T-helper 1 cell treated with Interleukin-12 subunit alpha and Interleukin-12 subunit beta and Interleukin-4 antibody, amounts not matched to agents 30 ng/mL and 1 ng/mL, for 36 hours (primary cell): Measurements from ENCODE around the gene ZBTB3. TPM values are rescaled to one million over a fixed set of nuclear protein-coding genes. Genes with fewer than 3 reads are reported as not detected.

Source experiments
- intact Hi-C: fragments of 100-400 bp; cut with micrococcal nuclease; formaldehyde crosslinking; loops from one replicate; pipeline ENCODE4 v1.15.1; 2024
- total RNA-seq: library from RNA; stranded (reverse); gene quantifications from 2 replicates; pipeline ENCODE4 v1.2.3, GENCODE V29; 2022

The ZBTB3 gene
- 13.8 and 14.0 TPM in 2 replicates for total RNA-seq

DNA sequence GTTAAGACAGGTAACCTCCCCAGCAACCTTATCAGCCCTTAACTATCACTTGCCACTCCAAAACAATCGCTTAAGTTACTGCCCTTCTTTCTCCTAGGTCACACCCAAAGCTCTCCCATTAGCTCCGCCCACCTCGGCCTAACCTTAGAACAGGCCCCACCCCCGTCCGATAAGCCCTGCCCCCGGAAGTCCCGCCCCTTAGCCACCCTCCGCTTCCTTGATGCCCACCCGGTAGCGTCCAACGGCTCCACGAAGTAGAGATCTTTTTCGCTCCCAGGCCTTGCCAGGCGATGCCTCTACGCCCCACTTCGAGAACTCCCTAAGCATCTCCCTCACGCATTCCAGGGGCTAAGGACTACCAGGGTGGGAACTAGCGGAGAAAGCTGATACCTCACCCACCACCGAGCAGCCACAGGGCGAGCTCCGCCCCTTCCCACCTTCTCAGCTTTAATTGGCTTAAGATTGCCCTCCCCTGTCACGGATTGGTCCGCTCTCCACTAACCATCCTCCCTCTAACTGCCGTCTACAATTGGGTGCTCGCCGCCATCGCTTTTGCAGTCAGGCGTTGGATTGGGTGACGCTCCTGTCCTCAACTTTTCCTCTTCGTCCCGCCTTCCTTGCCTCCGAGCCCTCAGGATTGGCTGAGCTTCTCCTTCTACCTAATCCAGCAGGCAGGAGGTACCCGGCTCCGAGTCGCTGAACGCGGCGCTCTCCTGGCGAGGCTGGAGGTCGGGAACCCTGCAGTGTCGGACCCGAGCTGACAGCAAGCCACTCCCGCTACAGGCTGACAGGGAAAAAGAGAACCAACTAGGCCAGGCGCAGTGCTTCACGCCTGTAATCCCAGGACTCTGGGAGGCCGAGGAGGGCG is at the start of gene ZBTB3:
Gene ZBTB3 (minus strand): TSS at position 425 of the 868 bp plus-strand sequence. CDS start 496 bp downstream, outside the sequence.
- intact Hi-C loops = loop anchor here (1.0 to 2.0 kb wide), 13 partner anchors 7 to 163 kb away; partner anchors contain the start of genes NXF1, POLR2G, STX5 and TAF6L

DNA sequence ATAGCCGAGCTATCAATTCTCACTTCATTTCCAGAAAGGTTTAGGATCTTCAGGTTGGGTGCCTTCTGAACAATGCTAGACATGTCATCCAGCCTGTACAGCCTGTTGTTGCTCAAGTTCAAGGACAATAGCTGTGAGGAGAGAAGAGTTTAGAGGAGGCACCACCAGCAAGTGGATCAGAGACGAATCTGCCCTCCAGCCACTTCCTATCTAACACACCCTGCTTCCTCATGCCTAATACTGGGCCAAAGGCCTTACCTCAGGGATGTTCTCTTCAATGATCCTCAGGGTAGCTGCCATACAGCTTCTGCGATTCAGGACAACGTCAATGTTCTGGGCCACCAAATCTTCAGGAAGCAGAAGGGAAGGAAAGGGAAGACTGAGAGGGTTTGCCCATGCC is 47.1 kb upstream of the ZBTB3 start:
- intact Hi-C loops = no loop called here

DNA sequence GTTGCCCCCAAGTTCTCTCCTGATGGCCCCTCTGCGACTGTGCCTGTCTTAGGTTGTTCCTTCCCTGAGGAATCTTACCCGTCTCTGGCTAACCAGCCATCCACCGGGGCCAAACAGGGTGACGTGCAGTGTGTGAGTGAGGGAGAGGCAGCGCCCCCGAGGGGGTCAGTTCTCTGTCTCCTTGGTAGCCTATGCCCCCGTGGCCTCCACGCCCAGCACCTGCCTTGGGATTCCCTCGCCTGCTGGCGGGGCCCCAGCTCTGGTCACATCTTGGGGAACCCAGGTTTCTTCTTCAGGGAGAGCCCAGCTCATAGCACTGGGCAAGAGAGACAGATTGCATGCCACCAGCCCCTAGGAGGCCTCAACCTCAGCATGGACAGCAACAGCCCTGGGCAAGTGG is 45.5 kb upstream of the ZBTB3 start:
- intact Hi-C loops = no loop called here

DNA sequence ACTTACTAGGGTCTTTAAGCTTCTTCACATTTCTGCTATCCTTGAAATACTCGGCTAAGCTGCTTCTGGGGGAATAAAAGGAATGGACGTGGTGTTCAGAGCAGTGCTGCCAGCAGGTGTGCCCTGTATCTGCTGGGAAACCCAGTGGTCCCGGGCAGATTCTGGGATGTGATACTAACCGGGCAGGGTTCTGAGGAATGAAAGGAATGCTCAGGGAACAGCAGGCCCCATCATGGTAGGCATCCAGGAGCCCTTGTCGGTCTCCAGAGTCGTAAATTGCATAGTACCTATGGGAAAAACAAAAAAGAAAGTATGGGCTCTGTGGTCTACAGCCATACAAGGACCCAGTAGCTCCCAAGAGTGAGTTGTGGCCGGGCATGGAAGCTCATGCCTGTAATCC is 42.3 kb upstream of the ZBTB3 start:
- intact Hi-C loops = loop anchor here (1.0 kb wide), 1 partner anchor 8 kb away; no protein-coding TSS in a partner anchor

DNA sequence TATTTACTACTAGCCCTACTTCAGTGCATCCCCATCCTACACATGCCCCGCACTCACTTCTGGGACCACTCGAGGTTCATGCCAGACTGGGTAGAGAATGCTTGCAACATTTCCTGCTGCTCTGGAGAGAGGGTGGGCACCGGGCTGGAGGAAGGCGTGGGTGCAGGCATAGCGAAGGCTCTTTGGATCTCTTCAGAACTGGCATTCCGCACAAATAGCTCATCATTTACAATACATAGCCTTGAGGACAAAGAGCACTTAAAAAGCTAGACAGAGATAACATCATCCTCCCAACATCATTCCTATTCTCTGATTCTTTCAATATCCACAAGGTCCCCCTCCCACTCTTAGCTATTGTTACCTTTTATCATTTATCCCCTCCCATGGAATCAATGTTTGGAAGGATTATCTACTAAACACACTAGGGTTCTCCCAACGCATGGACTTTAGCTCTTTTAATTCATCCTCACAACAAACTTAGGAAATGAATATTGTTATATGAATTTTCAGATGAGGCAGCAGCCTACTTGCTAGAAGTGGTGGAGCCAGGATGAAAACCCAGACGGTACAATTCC is 40.3 kb upstream of the ZBTB3 start:
- intact Hi-C loops = no loop called here

DNA sequence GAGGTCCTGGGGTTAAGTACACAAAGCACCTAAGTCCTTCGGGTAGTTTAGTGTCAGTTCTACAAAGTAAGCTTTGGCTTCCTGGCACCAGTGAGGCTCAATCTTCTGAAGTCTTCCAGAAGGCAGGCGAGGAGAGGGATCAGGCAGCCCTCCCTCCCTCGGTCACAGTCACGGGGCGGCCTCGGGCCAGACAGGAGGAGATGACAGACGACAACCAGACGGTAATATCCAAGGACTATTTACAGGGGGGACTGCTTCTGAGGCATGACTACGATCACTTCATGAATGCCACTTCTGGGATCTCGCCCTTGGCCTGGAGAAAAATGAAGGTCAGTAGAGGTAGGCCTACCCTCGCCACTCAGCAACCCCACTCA is 38.2 kb upstream of the ZBTB3 start:
- intact Hi-C loops = loop anchor here (1.0 kb wide), 6 partner anchors 13 to 88 kb away; partner anchors contain the start of genes HNRNPUL2, NXF1, SLC3A2 and STX5

DNA sequence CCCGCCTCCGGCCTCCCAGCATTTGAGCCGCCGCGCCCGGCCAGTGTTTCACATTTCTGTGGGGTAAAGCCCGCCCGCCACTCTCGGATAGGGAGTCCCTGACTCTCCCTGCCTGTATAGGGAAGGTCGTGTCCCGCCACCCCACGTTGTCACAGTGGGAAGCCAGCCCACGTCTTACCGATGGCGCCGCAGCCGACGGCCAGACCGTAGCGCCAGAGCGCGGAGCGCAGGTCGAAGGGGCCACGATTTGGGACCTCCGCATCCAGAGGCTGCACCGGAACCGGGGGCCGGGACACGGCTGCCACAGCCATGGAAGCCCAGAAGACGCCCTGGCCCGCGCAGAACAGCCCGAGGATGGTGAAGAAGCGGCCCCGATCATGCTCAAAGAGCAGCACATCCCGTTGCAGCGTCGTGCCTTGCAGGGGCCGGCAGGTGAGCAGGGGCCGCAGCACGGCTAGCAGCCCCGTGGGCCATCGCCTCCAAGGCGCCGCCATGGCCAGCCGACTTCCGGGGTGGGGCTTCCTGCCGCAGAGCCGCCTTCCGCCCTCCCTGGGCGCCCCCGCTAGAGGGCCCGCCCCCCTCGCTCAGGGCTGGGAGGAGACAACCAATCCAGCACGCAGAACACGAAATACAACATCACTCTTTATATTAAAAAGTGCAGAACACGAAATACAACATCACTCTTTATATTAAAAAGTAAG is 37.7 kb upstream of the ZBTB3 start, which contains the start of gene TMEM223:
Gene TMEM223 (minus strand): TSS at position 506 of the 701 bp plus-strand sequence. CDS start 12 bp downstream, at position 494.
- intact Hi-C loops = loop anchor here (1.0 kb wide), 6 partner anchors 14 to 89 kb away; partner anchors contain the start of genes HNRNPUL2, NXF1, SLC3A2 and STX5

DNA sequence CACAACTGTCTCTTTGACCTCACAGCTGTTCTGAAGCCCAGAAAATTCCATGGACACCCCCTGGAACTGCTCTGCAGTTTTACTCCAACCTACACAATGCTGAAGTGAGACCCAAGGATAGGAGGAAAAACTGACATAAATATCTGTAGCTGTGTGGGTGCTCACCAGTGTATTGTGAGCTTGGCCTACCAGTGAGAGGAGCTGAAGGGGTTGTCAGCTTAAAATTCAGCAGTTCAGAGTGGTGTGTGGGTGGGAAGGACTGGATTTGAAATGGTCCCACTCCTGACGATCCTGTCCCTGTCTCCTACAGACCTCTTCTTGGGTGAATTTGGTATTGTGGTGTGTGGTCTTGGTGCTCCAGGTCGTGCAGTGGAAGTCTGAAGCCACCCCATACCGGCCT is 35.6 kb upstream of the ZBTB3 start:
- intact Hi-C loops = no loop called here

DNA sequence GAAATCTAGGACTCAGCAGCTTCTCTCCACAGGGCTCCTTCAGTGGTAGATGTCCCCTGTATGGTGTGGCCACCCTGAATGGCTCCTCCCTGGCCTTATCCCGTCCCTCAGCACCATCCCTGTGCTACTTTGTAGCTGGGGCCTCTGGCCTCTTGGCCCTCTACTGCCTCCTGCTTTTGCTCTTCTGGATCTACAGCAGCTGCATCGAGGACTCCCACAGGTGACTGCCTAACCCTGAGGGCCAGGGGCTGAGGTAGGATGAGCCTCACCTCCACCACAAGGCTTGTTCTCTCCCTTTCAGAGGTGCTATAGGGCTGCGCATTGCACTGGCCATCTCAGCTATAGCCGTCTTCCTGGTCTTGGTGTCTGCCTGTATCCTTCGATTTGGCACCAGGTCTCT is 35.0 kb upstream of the ZBTB3 start:
- intact Hi-C loops = no loop called here

DNA sequence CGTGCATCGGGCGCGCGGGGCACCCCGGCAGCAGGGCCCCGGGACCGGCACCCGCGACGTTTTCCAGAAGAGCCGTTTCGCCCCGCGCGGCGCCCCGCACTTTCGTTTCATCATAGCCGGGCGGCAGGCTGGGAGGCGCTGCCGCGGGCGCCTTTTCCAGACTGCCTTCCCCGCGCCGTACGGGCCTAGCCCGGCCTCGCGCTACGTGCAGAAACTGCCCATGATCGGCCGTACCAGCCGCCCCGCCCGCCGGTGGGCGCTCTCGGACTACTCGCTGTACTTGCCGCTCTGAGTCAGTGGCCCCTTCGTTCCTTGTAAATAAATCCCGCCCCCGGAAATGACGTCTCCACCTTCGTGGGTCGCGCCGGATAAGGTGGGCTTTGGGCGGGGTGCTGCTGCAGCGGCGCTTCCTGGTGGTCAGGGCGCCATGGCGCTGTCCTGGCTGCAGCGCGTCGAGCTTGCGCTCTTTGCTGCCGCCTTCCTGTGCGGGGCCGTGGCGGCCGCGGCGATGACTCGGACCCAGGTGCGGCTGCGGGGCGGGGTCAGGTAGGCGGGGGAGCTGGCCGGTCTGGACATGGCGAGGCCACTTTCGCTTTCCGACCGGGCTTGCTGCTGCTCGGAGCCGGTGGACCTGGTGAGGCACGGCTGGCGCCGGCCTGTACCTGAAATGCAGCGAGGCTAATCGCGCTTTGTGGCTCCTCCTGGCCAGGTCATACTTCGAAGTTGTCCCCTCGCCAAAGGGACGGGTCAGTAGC is 33.2 kb upstream of the ZBTB3 start, which contains the start of gene TMEM179B:
Gene TMEM179B (plus strand): TSS at position 398 of the 755 bp plus-strand sequence. CDS start 30 bp downstream, at position 428.
- intact Hi-C loops = loop anchor here (1.0 to 2.0 kb wide), 11 partner anchors 16 to 188 kb away; partner anchors contain the start of genes NXF1, POLR2G, STX5 and TAF6L

DNA sequence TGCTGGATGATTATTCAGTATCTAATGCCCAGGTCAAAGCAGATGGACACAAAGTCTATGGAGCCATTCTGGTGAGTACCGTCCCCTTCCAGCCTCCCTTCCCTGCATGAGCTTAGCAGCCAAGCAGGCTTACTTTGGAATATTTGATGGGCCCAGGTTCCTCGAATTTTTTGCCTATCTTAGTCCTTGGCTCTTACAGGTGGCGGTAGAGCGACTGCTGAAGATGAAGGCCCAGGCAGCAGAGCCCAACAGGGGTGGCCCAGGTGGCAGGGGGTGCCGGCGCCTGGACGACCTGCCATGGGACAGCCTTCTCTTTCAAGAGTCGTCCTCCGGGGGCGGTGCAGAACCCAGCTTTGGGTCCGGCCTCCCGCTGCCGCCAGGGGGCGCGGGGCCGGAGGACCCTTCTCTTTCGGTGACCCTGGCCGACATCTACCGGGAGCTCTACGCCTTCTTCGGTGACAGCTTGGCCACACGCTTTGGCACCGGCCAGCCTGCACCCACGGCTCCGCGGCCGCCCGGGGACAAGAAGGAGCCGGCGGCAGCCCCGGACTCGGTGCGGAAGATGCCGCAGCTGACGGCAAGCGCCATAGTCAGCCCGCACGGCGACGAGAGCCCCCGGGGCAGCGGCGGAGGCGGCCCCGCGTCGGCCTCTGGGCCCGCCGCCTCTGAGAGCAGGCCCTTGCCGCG is 32.5 kb upstream of the ZBTB3 start:
- intact Hi-C loops = loop anchor here (1.0 to 2.0 kb wide), 11 partner anchors 15 to 188 kb away; partner anchors contain the start of genes NXF1, POLR2G, STX5 and TAF6L

DNA sequence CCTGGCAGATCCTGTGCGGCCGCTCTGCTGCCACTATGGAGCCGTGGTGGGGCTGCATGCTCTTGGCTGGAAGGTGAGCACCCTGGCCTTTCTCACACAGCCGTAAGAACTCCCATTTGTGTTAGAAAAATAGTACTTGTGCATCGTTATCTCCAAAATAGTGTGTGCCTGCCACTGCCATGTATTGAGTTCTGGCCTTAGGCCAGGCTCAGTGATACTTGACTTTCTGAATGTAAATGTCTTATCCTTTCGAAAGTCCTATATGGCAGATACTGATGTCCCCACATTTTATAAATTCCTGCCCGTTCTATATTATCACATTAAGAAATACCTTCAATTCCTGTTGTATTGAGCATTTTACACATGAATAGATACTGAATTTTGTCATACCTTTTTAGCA is 28.8 kb upstream of the ZBTB3 start:
- intact Hi-C loops = no loop called here

DNA sequence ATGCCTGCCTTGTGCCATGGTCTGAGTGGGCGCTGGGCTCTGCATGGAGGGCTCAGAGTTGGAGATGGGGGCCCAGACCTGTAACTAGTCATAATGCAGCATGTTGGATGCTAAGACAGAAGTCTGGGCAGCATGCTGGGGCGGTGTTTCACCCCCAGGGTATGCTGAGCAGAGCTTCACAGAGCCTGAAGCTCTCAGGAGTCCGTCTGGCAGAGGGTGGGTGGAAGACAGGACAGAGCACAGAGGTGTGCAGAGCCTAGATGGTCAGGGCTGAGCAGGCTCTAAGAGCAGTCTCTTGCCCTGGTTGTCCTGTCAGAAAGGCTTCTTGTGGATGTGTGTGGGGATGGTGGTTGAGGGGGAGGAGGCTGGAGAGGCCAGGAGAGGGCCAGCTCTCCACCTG is 24.5 kb upstream of the ZBTB3 start:
- intact Hi-C loops = no loop called here

DNA sequence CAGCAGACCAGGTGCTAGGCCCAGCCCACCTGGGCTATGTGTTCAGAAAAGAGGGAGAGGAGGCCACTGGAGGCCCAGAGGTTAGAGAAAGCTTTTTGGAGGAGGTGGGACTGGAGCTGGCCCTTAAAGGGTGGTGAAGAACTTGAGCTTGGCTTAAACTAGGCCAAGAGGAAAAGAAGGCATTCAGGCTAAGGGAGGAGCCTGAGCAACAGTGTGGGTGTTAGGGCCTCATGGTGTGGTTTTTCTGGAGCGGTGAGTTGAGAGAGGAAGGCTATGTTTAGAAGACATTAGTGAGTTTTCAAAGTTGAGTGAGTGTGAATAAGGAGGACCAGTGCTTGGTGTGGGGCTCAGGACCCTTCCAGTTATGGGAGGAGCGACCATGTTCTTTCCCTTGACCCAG is 23.4 kb upstream of the ZBTB3 start:
- intact Hi-C loops = no loop called here

DNA sequence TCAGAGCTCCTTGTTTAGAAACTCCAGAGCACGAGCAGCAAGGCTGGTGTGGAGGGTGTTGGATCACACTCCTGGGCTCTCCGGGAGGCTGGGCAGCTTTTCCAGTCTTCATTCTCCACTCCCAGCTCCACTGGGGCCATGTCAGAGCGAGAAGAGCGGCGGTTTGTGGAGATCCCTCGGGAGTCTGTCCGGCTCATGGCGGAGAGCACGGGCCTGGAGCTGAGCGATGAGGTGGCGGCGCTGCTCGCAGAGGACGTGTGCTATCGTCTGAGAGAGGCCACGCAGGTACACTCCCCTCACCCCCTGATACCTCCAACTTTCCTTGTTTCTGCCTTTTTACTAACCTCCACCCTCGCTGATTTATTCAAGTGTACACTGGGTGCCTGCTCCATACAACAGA is 21.7 kb upstream of the ZBTB3 start:
- intact Hi-C loops = no loop called here

DNA sequence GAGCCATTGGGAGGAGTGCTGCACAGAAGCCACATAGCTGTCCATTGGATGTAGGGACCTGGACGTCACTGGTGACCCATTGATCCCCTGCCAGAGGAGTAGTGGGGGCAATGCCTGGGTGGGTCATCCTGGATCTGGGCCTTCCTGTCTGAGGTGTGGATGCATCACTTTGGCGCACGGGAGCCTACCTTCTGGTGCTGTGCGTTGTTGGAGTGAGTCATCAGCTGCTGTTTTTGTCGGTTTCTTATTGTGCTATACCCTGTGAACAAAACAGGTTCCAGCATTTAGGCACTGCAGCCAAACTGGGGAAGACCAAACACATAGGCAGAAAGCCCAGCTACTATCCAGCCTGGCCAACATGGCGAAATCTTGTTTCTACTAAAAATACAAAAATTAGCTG is 20.4 kb upstream of the ZBTB3 start:
- intact Hi-C loops = loop anchor here (5.0 kb wide), 1 partner anchor 162 kb away; the partner anchor contains the start of genes EML3 and ROM1

DNA sequence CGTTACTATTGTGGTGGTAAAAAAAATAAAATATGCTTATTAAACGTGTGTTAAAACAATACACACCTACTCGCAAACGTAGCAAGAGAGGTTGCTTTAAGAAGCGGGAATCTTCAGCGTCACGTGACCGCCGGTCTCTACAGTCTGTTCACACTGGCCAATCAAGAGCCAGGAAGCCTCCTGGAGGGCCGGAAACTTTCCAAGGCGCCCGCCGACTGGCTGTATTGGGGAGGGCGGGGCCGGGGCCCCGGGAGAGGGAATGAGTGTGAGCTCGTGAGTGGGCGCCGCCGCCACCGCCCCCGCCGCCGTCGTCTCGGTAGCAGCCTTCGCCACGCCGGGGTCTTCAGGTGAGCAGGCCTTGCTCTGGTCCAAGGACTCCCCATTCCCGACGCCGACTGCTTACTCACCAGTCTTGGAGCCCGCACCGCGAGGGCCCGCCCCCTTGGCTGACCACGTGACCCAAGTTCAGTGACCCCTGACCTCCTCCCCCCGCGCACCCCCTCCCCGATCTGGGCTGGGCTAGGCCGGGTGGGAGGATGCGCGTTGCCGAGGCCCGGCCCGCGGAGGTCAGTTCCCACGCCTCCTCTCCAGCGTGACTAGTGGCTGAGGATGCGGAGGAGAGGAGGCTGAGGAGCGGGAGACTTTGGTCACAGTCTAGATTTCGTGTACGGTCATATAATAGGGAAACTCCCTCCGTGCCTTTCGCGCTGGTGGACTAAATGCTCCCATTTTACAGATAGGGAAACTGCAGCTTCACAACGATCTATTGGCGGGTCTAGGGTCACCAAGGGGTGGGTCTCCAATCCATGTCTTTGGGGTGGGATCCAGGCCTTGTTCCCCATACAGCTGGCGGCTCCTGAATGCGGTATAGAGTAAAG is 17.4 kb upstream of the ZBTB3 start, which contains the start of gene TAF6L:
Gene TAF6L (plus strand): TSS at position 253 of the 878 bp plus-strand sequence. CDS start 4,388 bp downstream, outside the sequence.
- intact Hi-C loops = loop anchor here (1.0 to 5.0 kb wide), 17 partner anchors 10 to 197 kb away; partner anchors contain the start of genes EML3, HNRNPUL2, NXF1 and POLR2G

DNA sequence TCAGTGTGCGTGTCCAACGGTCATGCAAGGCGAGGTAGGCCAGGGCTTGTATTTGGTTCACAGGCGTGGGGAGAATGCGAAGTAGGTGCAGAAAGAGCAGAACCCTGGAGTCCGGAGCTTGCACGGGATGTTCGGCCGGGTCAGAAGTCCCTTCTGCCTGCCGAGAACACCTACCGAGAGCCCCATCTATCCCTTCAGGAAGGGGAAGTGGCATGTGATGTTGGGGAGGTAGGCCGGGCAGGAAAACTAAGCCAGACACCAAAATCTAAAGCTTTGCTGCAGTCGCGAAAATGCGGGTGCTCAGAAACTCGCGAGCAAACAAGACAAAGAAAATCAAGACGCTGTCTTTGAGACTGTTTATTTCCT is 16.8 kb upstream of the ZBTB3 start:
- intact Hi-C loops = loop anchor here (1.0 to 5.0 kb wide), 17 partner anchors 9 to 196 kb away; partner anchors contain the start of genes EML3, HNRNPUL2, NXF1 and POLR2G

DNA sequence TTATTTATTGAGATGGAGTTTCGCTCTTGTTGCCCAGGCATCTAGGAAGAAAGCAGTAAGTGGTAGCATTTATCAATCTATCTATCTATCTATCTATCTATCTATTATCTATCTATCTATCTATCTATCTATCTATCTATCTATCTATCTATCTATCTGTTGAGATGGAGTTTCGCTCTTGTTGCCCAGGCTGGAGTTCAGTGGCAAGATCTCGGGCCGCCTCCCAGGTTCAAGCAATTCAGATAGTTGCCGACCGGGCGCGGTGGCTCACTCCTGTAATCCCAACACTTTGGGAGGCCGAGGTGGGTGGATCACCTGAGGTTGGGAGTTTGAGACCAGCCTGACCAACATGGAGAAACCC is 6.9 kb upstream of the ZBTB3 start:
- intact Hi-C loops = loop anchor here (1.0 to 2.0 kb wide), 8 partner anchors 8 to 170 kb away; partner anchors contain the start of genes NXF1, TAF6L, TMEM179B and TTC9C
